Measurements from ENCODE around the gene FAM221B.

The FAM221B gene

GRCh38 chr9:35836595-35836994 is 8.1 kb upstream of the FAM221B start:
- no peak overlapping the region for H3K27ac ChIP-seq (ENCODE audit: low read length)
- H3K4me3 ChIP-seq (ENCODE audit: low read depth in 1 of 2, low read length in 2 of 2) = no peak overlapping the region
- ATAC-seq (ENCODE audit: insufficient read depth, low read depth) (no peak), DNase-seq (no peak)
- H3K9ac ChIP-seq (ENCODE audit: low read depth, low read length) = no peak overlapping the region
- H3K4me2 ChIP-seq (ENCODE audit: insufficient read depth, low read length) = no peak overlapping the region
- no peaks in the 10 kb centered on the region for H3K9me3 ChIP-seq (ENCODE audit: insufficient read depth, low read length, severe bottlenecking)
- H2AFZ ChIP-seq (ENCODE audit: low read depth, low read length) = no peak overlapping the region
- no peaks in the 10 kb centered on the region for H3K36me3 ChIP-seq (ENCODE audit: insufficient read depth, low read length)
- TF ChIP-seq EZH2 (IDR thresholded peaks at IDR 0.05; ENCODE audit: borderline replicate concordance, low read depth, low read length, severe bottlenecking) = no peak
- no peak for TF ChIP-seq CTCF (IDR thresholded peaks at IDR 0.05; ENCODE audit: borderline replicate concordance, extremely low read depth, low read length, poor library complexity, severe bottlenecking)
- no peaks in the 10 kb centered on the region for H3K27me3 ChIP-seq (ENCODE audit: insufficient read depth, low read length, poor library complexity)
- H3K4me1 ChIP-seq (ENCODE audit: insufficient read depth, low read length) = peaks cover 4% of the 10 kb centered on the region; the same call in 1 of the 2 replicates
- no peaks in the 10 kb centered on the region for H3K79me2 ChIP-seq (ENCODE audit: insufficient read depth, low read length)
- H4K20me1 ChIP-seq (ENCODE audit: insufficient read depth, low read length) = no peaks in the 10 kb centered on the region

- Histone ChIP-seq H3K79me2 (ENCODE audit: insufficient read depth, low read length) (no peaks in the 10 kb centered on the region), H3K27ac (ENCODE audit: low read length) (no peak overlapping the region), H3K4me3 (ENCODE audit: low read depth in 1 of 2, low read length in 2 of 2) (no peak overlapping the region), H3K9me3 (ENCODE audit: insufficient read depth, low read length, severe bottlenecking) (no peaks in the 10 kb centered on the region), H3K27me3 (ENCODE audit: insufficient read depth, low read length, poor library complexity) (no peaks in the 10 kb centered on the region), H4K20me1 (ENCODE audit: insufficient read depth, low read length) (no peaks in the 10 kb centered on the region), H3K4me1 (ENCODE audit: insufficient read depth, low read length) (peaks cover 7% of the 10 kb centered on the region), H3K9ac (ENCODE audit: low read depth, low read length) (no peak overlapping the region), H3K36me3 (ENCODE audit: insufficient read depth, low read length) (no peaks in the 10 kb centered on the region), H3K4me2 (ENCODE audit: insufficient read depth, low read length) (no peak overlapping the region), H2AFZ (ENCODE audit: low read depth, low read length) (no peak overlapping the region)
- TF ChIP-seq EZH2 (IDR thresholded peaks at IDR 0.05; ENCODE audit: borderline replicate concordance, low read depth, low read length, severe bottlenecking) = no peak
- no peak for TF ChIP-seq CTCF (IDR thresholded peaks at IDR 0.05; ENCODE audit: borderline replicate concordance, extremely low read depth, low read length, poor library complexity, severe bottlenecking)
- no peak for ATAC-seq (ENCODE audit: insufficient read depth, low read depth)
- no peak for DNase-seq
Measured at GRCh38 chr9:35835766-35836165, 7.2 kb upstream of the FAM221B start.

GRCh38 chr9:35835216-35835632 is 6.7 kb upstream of the FAM221B start:
- no peak overlapping the region for H3K4me3 ChIP-seq (ENCODE audit: low read depth in 1 of 2, low read length in 2 of 2)
- H3K4me1 ChIP-seq (ENCODE audit: insufficient read depth, low read length) = peaks cover 12% of the 10 kb centered on the region
- H4K20me1 ChIP-seq (ENCODE audit: insufficient read depth, low read length) = no peaks in the 10 kb centered on the region
- no peak overlapping the region for H3K4me2 ChIP-seq (ENCODE audit: insufficient read depth, low read length)
- H3K79me2 ChIP-seq (ENCODE audit: insufficient read depth, low read length) = no peaks in the 10 kb centered on the region
- ATAC-seq (ENCODE audit: insufficient read depth, low read depth) (peak; percentile 62; the same call in 2 of the 3 replicates), DNase-seq (peak; percentile 16)
- H3K36me3 ChIP-seq (ENCODE audit: insufficient read depth, low read length) = no peaks in the 10 kb centered on the region
- TF ChIP-seq CTCF (IDR thresholded peaks at IDR 0.05; ENCODE audit: borderline replicate concordance, extremely low read depth, low read length, poor library complexity, severe bottlenecking) (peak; percentile 37), EZH2 (IDR thresholded peaks at IDR 0.05; ENCODE audit: borderline replicate concordance, low read depth, low read length, severe bottlenecking) (no peak)
- H3K27ac ChIP-seq (ENCODE audit: low read length) = no peak overlapping the region
- H3K9ac ChIP-seq (ENCODE audit: low read depth, low read length) = no peak overlapping the region
- no peak overlapping the region for H2AFZ ChIP-seq (ENCODE audit: low read depth, low read length)
- no peaks in the 10 kb centered on the region for H3K27me3 ChIP-seq (ENCODE audit: insufficient read depth, low read length, poor library complexity)
- no peaks in the 10 kb centered on the region for H3K9me3 ChIP-seq (ENCODE audit: insufficient read depth, low read length, severe bottlenecking)
